ENCODE data around the gene PTGES. TPM values are rescaled to one million over a fixed set of nuclear protein-coding genes. Genes with fewer than 3 reads are reported as not detected.

PTGES gene
- total and polyA plus RNA-seq, 9 of the 15 experiments (the other 6 are each of a cell fraction or from before 2014, with no cell fraction given) = 0.13 TPM; not detected in 8

DNA sequence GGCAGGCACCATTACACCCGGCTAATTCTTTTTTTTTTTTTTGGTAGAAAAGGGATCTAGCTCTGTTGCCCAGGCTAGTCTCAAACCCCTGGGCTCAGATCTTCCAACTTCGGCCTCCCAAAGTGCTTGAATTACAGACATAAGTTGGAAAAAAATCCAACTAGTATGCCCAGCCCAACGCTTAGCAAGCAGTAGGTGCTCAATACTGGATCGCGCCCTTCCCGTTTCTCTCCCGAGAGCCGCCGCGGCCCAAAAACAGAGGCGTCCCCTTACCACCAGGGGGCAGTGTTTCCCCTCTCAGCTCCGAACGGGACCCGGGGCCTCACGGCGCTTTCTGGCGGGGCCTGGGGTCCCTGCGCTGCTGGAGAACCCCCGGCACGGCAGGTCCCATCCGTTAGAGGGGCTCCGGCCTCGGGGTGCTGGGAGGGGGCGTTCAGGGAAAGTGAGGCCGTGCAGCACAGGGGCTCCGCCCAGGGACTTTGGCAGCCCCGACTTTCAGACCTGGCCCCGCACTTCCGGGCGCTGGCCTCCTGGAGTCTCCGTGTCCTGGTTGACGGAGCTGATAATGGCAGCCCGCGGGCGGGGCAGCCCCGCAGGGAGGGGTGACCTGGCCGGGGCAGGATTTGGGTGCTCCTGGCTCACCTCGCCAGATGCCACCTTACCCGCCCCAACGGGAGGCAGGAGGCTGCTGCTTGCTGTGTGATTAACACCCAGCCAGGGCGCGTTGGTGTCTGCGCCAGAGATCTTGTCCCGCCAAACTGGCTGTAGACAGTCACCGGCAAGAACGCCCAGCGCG lies 15.2 kb downstream of the PTGES start:
- Histone ChIP-seq H3K9me1 (ENCODE audit: control insufficient read depth, insufficient read depth, low read length) (no peaks in the 10 kb centered on the region), H3K27ac (ENCODE audit: extremely low read depth, low read depth, low read length) (peak overlapping the region; percentile 81), H3K9me3 (replicated peaks; ENCODE audit: control insufficient read depth, insufficient read depth, low read depth, low read length) (no peaks in the 10 kb centered on the region), H3K9ac (ENCODE audit: insufficient read depth in 1 of 2, low read depth in 2 of 2, low read length in 2 of 2) (peak overlapping the region; percentile 81 to 97), H3K4me3 (peak overlapping the region; percentile 53), H4K20me1 (replicated peaks; ENCODE audit: control insufficient read depth, insufficient read depth, low read length) (no peaks in the 10 kb centered on the region), H3K27me3 (ENCODE audit: control insufficient read depth in 2 of 2, insufficient read depth in 2 of 2, low read length in 2 of 2) (peaks cover 10 to 14% of the 10 kb centered on the region in 2 experiments), H3K4me2 (ENCODE audit: insufficient read depth, low read length) (peak overlapping the region; percentile 84), H2AFZ (ENCODE audit: low read depth, low read length) (peak overlapping the region; percentile 97), H3K36me3 (ENCODE audit: control insufficient read depth, insufficient read depth, low read length) (no peaks in the 10 kb centered on the region), H3K4me1 (replicated peaks in 1 of 2; ENCODE audit: control insufficient read depth in 2 of 2, insufficient read depth in 2 of 2, low read length in 2 of 2) (peaks cover 6 to 42% of the 10 kb centered on the region in 2 experiments; a peak in 4 of 5 replicates), H3K79me2 (ENCODE audit: control insufficient read depth, insufficient read depth, low read length) (no peaks in the 10 kb centered on the region)
- ATAC-seq (peak; percentile 95), FAIRE-seq (peak; percentile 83), DNase-seq (ENCODE audit: extremely low read depth in 1 of 4, low spot score in 3 of 4) (peak; percentile 94 to 98 (median 96))
- BruUV-seq (replicated peaks) = no TSS peak
- CTCF ChIA-PET (ENCODE audit: low intra/inter-chr PET ratio) = interaction anchor here (0.5 to 3.5 kb wide), 14 partner anchors 9 to 1445 kb away, joined by 3 to 112 read pairs (median 4); no protein-coding TSS in a partner anchor
- 3% methylated on average over 48 of the region's 48 CpGs for WGBS (ENCODE audit: insufficient coverage, low coverage, missing lambda C conversion rate)
- in situ Hi-C loops (cut with MboI) = loop anchor here (5.0 kb wide), 1 partner anchor 45 kb away; no protein-coding TSS in a partner anchor
- POLR2A ChIA-PET = interaction anchor here (0.5 to 2.2 kb wide), 24 partner anchors 10 to 1449 kb away, joined by 3 to 23 read pairs (median 4); partner anchors contain the start of gene PTGES
- intact Hi-C loops (cut with micrococcal nuclease) = loop anchor here (1.0 to 10.0 kb wide), 3 partner anchors 47 to 147 kb away; no protein-coding TSS in a partner anchor
- no peak for TF ChIP-seq ZNF347 (CRISPR knock-in tag; IDR thresholded peaks at IDR 0.05; ENCODE audit: low read depth)
- TF ChIP-seq, protein P1, sequence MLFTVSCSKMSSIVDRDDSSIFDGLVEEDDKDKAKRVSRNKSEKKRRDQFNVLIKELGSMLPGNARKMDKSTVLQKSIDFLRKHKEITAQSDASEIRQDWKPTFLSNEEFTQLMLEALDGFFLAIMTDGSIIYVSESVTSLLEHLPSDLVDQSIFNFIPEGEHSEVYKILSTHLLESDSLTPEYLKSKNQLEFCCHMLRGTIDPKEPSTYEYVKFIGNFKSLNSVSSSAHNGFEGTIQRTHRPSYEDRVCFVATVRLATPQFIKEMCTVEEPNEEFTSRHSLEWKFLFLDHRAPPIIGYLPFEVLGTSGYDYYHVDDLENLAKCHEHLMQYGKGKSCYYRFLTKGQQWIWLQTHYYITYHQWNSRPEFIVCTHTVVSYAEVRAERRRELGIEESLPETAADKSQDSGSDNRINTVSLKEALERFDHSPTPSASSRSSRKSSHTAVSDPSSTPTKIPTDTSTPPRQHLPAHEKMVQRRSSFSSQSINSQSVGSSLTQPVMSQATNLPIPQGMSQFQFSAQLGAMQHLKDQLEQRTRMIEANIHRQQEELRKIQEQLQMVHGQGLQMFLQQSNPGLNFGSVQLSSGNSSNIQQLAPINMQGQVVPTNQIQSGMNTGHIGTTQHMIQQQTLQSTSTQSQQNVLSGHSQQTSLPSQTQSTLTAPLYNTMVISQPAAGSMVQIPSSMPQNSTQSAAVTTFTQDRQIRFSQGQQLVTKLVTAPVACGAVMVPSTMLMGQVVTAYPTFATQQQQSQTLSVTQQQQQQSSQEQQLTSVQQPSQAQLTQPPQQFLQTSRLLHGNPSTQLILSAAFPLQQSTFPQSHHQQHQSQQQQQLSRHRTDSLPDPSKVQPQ (CRISPR knock-in tag; IDR thresholded peaks at IDR 0.05; ENCODE audit: borderline replicate concordance) = 0 out of 2 replicates have a peak, but pooled peaks have one; percentile 47
- TF ChIP-seq YY1 (IDR thresholded peaks at IDR 0.05; ENCODE audit: borderline replicate concordance in 1 of 3, control insufficient read depth in 1 of 3, extremely low read depth in 1 of 3, insufficient read depth in 3 of 3, insufficient read length in 1 of 3, insufficient replicate concordance in 2 of 3, low read depth in 1 of 3, low read length in 2 of 3) = peak in 2 of 3 experiments; percentile 36 to 86
- 0 out of 2 replicates have a peak, but pooled peaks have one; percentile 13 for TF ChIP-seq FOXJ2 (tag; IDR thresholded peaks at IDR 0.05)
- TF ChIP-seq RAD51 (IDR thresholded peaks at IDR 0.05; ENCODE audit: borderline replicate concordance, low read depth) = 0 out of 2 replicates have a peak, but pooled peaks have one; percentile 25
- TF ChIP-seq NFATC3 (IDR thresholded peaks at IDR 0.05) = no peak
- TF ChIP-seq CBFA2T2 (conservative IDR thresholded peaks at IDR 0.05) = no peak; the same call in 1 of the 2 replicates
- TF ChIP-seq ZBTB34 (CRISPR knock-in tag; IDR thresholded peaks at IDR 0.05) = no peak
- no peak for TF ChIP-seq ZNF274 (IDR thresholded peaks at IDR 0.05; ENCODE audit: borderline replicate concordance, low read depth, low read length)
- 0 out of 2 replicates have a peak, but pooled peaks have one; percentile 35 for TF ChIP-seq SMAD3 (CRISPR knock-in tag; conservative IDR thresholded peaks at IDR 0.05)
- peak; percentile 77 for TF ChIP-seq PHF8 (IDR thresholded peaks at IDR 0.05; ENCODE audit: borderline replicate concordance, low read length)
- peak; percentile 89; the same call in 1 of the 2 replicates for TF ChIP-seq CC2D1A (IDR thresholded peaks at IDR 0.05)
- no peak for TF ChIP-seq CHCHD3 (CRISPR knock-in tag; IDR thresholded peaks at IDR 0.05)
- peak; percentile 90; the same call in 1 of the 2 replicates for TF ChIP-seq ARID1B (IDR thresholded peaks at IDR 0.05)
- no peak for TF ChIP-seq BRF1 (IDR thresholded peaks at IDR 0.05; ENCODE audit: borderline replicate concordance, extremely low read depth, insufficient read length)
